OCI-LY7 (cell line): ENCODE results near the gene PSME3.

Source experiments
- EZH2phosphoT487 ChIP-seq: fragments of 200-600 bp; sonication (generic); IDR thresholded peaks from 2 replicates; pipeline ENCODE4 v1.6.1; 2018; ENCODE audit warnings: low read depth, borderline replicate concordance, mild to moderate bottlenecking, mixed run types, antibody characterized with exemption, low read length, moderate library complexity, mixed read lengths
- TF ChIP-seq, protein P1 (sequence below): fragments of 200-600 bp; sonication (generic); conservative IDR thresholded peaks from 2 replicates; pipeline ENCODE4 v1.5.1; 2014; ENCODE audit warnings: mild to moderate bottlenecking, antibody characterized with exemption, low read length, moderate library complexity, mixed read lengths

DNA sequence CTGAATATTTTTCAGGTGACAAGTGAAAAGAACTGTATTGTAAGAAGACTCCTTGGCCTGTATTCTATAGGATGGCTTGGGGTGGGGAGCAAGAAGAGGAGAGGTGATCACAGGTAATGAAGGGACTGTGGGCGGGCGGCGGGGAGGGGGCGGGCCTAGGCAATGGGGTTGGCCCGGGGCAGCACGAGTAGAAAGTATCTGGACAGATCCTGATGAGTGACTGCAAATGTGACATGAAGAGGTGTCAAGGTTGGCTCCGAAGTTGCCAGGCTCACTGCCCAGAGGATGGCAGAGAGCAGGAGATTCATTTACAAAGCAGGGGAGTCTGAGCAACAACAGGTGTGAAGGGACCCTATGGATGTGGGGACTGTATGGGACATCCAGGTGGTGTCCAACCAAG, 56.6 kb downstream of the PSME3 start:
- TF ChIP-seq, protein P1, sequence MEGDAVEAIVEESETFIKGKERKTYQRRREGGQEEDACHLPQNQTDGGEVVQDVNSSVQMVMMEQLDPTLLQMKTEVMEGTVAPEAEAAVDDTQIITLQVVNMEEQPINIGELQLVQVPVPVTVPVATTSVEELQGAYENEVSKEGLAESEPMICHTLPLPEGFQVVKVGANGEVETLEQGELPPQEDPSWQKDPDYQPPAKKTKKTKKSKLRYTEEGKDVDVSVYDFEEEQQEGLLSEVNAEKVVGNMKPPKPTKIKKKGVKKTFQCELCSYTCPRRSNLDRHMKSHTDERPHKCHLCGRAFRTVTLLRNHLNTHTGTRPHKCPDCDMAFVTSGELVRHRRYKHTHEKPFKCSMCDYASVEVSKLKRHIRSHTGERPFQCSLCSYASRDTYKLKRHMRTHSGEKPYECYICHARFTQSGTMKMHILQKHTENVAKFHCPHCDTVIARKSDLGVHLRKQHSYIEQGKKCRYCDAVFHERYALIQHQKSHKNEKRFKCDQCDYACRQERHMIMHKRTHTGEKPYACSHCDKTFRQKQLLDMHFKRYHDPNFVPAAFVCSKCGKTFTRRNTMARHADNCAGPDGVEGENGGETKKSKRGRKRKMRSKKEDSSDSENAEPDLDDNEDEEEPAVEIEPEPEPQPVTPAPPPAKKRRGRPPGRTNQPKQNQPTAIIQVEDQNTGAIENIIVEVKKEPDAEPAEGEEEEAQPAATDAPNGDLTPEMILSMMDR = no peak
- TF ChIP-seq EZH2phosphoT487 = no peak
